Measurements from ENCODE around the gene AFF2.

DNA sequence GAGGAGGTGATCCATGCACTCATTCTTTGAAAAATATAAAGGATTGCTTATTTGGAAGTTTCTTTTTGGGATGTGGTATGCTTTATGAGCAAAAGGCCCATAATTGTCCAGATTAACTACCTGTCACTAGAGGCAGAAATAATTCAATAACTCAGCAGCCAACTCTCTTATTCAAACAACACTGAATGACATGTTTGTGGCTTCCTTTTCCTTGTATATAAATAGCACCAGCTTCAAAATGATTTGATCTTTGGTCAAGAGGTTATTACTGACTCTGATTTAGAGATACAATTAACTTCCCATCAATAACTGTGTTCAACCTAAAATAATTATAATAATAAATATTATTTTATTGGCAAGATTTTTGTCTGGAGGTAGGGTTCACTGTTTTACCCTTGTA, 232.3 kb downstream of the AFF2 start:
- TF ChIP-seq, protein P1, sequence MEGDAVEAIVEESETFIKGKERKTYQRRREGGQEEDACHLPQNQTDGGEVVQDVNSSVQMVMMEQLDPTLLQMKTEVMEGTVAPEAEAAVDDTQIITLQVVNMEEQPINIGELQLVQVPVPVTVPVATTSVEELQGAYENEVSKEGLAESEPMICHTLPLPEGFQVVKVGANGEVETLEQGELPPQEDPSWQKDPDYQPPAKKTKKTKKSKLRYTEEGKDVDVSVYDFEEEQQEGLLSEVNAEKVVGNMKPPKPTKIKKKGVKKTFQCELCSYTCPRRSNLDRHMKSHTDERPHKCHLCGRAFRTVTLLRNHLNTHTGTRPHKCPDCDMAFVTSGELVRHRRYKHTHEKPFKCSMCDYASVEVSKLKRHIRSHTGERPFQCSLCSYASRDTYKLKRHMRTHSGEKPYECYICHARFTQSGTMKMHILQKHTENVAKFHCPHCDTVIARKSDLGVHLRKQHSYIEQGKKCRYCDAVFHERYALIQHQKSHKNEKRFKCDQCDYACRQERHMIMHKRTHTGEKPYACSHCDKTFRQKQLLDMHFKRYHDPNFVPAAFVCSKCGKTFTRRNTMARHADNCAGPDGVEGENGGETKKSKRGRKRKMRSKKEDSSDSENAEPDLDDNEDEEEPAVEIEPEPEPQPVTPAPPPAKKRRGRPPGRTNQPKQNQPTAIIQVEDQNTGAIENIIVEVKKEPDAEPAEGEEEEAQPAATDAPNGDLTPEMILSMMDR (IDR thresholded peaks at IDR 0.05) = no peak
- TF ChIP-seq POLR2A (IDR thresholded peaks at IDR 0.05) = no peak
- no peak for TF ChIP-seq POLR2AphosphoS5 (IDR thresholded peaks at IDR 0.05)
